ENCODE results near the gene NAPA. TPM values are rescaled to one million over a fixed set of nuclear protein-coding genes. Genes with fewer than 3 reads are reported as not detected.
A peak's percentile ranks its signal among the peaks of the same experiment; 100 is the strongest.

Gene NAPA
- total RNA-seq, 1 donor from 2014 or later, result 54.7 TPM

- Mint-ChIP-seq H3K4me3 (no peak overlapping the region), H3K27ac (no peak overlapping the region), H3K9me3 (peaks cover 4% of the 10 kb centered on the region), H3K4me1 (peaks cover 15% of the 10 kb centered on the region), H3K27me3 (ENCODE audit: low read depth) (peaks cover 87% of the 10 kb centered on the region), H3K36me3 (peaks cover 1% of the 10 kb centered on the region)
- DNase-seq (ENCODE audit: low spot score in 2 of 2, unreplicated experiment in 2 of 2), result no peak
- no peak for TF ChIP-seq CTCF (IDR thresholded peaks at IDR 0.05; ENCODE audit: unreplicated experiment)
These were observed 64.4 kb downstream of the NAPA start for GRCh38 chr19:47450478-47450877.

GRCh38 chr19:47448360-47448727 is 66.5 kb downstream of the NAPA start:
- H3K9me3 Mint-ChIP-seq, result no peaks in the 10 kb centered on the region
- H3K4me3 Mint-ChIP-seq, result no peak overlapping the region
- peaks cover 89% of the 10 kb centered on the region for H3K27me3 Mint-ChIP-seq (ENCODE audit: low read depth)
- no peak overlapping the region for H3K27ac Mint-ChIP-seq
- no peaks in the 10 kb centered on the region for H3K36me3 Mint-ChIP-seq
- DNase-seq (ENCODE audit: low spot score in 2 of 2, unreplicated experiment in 2 of 2), result no peak
- peaks cover 17% of the 10 kb centered on the region for H3K4me1 Mint-ChIP-seq
- TF ChIP-seq CTCF (IDR thresholded peaks at IDR 0.05; ENCODE audit: unreplicated experiment), result no peak

DNA sequence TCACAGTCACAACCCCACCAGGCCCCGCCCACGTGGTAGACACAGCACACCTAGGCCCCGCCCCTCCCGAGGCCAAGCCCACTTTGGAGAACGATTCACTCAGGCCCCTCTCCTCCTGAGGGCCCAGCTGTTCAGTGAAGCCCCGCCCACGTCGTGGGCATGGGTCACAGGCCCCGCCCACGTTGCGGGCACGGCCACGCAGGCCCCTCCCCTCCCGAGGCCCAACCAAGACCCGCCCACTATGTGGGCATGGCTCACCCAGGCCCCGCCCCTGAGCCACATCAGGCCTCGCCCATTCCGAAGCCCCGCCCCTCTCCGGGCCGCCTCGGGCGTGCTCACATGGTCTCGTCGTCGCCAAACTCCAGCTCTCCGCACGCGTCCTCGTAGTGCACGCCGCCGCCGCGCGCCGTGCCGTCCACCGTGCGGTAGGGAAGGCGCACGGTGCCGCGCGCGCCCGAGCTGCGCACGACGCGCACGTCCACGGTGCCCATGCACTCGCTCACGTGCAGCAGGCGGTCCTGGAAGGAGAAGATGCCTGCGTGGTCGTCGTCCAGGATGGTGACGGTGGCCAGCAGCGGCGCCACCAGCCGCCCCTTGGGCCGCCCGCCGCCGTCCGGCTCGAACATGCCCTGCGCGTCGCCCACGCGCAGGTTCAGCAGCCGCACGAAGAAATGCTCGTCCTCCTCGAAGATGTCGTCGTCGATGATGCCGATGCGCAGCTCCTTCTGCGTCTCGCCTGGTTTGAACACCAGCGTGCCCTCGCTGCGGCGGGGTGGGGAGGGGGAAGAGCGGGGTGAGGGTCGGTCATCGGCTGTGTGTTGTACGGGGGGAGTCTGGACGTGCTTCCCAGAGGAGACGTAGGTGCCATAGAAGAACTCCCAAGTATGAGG is 67.1 kb downstream of the NAPA start:
- H3K36me3 Mint-ChIP-seq, result no peaks in the 10 kb centered on the region
- peaks cover 17% of the 10 kb centered on the region for H3K4me1 Mint-ChIP-seq
- no peaks in the 10 kb centered on the region for H3K9me3 Mint-ChIP-seq
- H3K27ac Mint-ChIP-seq, result no peak overlapping the region
- H3K27me3 Mint-ChIP-seq (ENCODE audit: low read depth), result peaks cover 92% of the 10 kb centered on the region
- DNase-seq (ENCODE audit: low spot score in 2 of 2, unreplicated experiment in 2 of 2), result peak; percentile 45 to 77
- no peak for TF ChIP-seq CTCF (IDR thresholded peaks at IDR 0.05; ENCODE audit: unreplicated experiment)
- peak overlapping the region; percentile 42 for H3K4me3 Mint-ChIP-seq

GRCh38 chr19:47446534-47447469 is 68.1 kb downstream of the NAPA start:
- Mint-ChIP-seq H3K4me3 (peak overlapping the region; percentile 42), H3K4me1 (peaks cover 17% of the 10 kb centered on the region), H3K27ac (no peak overlapping the region), H3K36me3 (no peaks in the 10 kb centered on the region), H3K9me3 (no peaks in the 10 kb centered on the region), H3K27me3 (ENCODE audit: low read depth) (peaks cover 96% of the 10 kb centered on the region)
- TF ChIP-seq CTCF (IDR thresholded peaks at IDR 0.05; ENCODE audit: unreplicated experiment), result no peak
- peak in 1 of 2 experiments; percentile 53 for DNase-seq (ENCODE audit: low spot score in 2 of 2, unreplicated experiment in 2 of 2)

DNA sequence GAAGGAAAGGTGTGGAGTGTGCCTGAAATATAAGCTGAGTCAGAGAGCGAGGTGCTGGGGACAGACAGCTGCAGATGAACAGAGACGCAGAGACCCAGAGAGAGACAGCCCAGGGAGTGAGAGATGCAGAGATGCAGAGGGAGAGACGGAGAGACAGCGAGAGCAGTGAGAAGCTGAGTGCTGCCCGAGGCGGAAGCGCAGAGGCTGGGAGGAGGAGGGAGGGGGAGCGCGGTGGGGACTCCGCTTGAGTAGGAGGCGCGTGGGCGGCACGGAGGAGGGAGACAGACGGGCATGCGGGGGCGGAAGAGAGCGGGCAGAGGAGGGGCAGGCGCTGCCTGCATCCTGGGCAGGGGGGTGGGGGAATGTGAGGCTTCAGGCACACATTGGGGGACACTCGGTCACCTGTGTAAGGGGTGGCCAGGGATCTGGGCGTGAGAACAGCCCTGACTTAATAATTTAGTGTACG is 68.9 kb downstream of the NAPA start:
- peak in 1 of 2 experiments; percentile 70 for DNase-seq (ENCODE audit: low spot score in 2 of 2, unreplicated experiment in 2 of 2)
- Mint-ChIP-seq H3K27ac (no peak overlapping the region), H3K27me3 (ENCODE audit: low read depth) (peaks cover 94% of the 10 kb centered on the region), H3K36me3 (no peaks in the 10 kb centered on the region), H3K4me3 (peak overlapping the region; percentile 18), H3K9me3 (no peaks in the 10 kb centered on the region), H3K4me1 (peaks cover 17% of the 10 kb centered on the region)
- TF ChIP-seq CTCF (IDR thresholded peaks at IDR 0.05; ENCODE audit: unreplicated experiment), result no peak

Data from mesothelial cell of epicardium (in vitro differentiated cells).